Measurements from ENCODE around the gene NUMB.
A peak's percentile ranks its signal among the peaks of the same experiment; 100 is the strongest.

Gene NUMB

DNA sequence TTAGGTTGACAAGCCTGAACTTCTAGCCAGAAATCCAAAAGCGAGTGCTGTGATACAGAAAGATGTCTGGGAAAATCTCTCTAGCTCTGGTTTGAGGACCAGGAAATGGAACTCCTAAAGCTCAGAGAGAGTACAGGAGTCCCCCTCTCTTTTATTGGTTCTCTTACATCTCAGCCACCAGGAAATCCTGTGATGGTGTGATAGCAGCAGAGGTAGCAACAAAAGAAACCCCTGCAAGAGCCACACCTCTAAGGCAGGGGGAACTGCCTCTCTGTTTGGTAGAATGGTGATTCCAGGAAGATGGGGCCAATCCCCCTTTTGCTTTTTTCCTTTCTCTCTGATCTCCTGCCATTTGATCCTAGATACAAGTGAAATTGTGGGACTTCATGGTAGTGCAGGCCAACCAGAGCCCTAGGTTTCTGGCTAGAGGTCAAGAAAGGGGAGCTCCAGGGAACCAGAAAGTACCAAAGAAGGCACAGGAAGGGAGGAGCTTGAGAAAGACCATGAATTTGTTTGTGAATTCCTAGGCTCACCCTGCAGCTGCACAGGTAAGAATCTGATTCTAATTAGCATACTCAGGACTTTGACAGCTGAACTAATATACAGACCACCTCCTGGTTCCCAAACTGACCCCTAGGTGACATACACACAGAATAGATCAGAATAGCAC is 132.6 kb downstream of the NUMB start:
- H3K27ac ChIP-seq (ENCODE audit: insufficient read depth in 1 of 2, low read depth in 1 of 2, low read length in 2 of 2, poor library complexity in 1 of 2, severe bottlenecking in 2 of 2), result no peak overlapping the region
- H3K4me3 ChIP-seq (ENCODE audit: control insufficient read depth in 1 of 7, extremely low read depth in 1 of 7, insufficient read depth in 4 of 7, low read depth in 2 of 7, low read length in 6 of 7), result no peak overlapping the region

GRCh38 chr14:73325063-73325462 is 133.3 kb downstream of the NUMB start:
- no peak overlapping the region for H3K27ac ChIP-seq (ENCODE audit: insufficient read depth in 1 of 2, low read depth in 1 of 2, low read length in 2 of 2, poor library complexity in 1 of 2, severe bottlenecking in 2 of 2)
- WGBS (ENCODE audit: insufficient coverage), result no CpG with 5 or more reads among the region's 1 CpG
- ChIA-PET POLR2A (no interaction called here), CTCF (interaction anchor here (1.3 kb wide), 1 partner anchor 11 kb away, joined by 4 read pairs; no protein-coding TSS in a partner anchor)
- no peaks in the 10 kb centered on the region for H3K9me3 ChIP-seq (ENCODE audit: control extremely low read depth in 1 of 5, control insufficient read depth in 4 of 5, insufficient read depth in 2 of 5, low read depth in 1 of 5, low read length in 4 of 5)
- H3K4me1 ChIP-seq (ENCODE audit: control extremely low read depth in 1 of 4, control insufficient read depth in 4 of 4, insufficient read depth in 4 of 4, low read length in 3 of 4), result peaks cover 0 to 7% (median 5%) of the 10 kb centered on the region in 4 experiments
- no peaks in the 10 kb centered on the region for H3K27me3 ChIP-seq (replicated peaks in 2 of 5; ENCODE audit: control insufficient read depth in 4 of 5, insufficient read depth in 5 of 5, low read length in 4 of 5)
- H3K4me3 ChIP-seq (ENCODE audit: control insufficient read depth in 1 of 7, extremely low read depth in 1 of 7, insufficient read depth in 4 of 7, low read depth in 2 of 7, low read length in 6 of 7), result no peak overlapping the region
- peaks cover 0 to 6% (median 3%) of the 10 kb centered on the region in 4 experiments for H3K36me3 ChIP-seq (ENCODE audit: control insufficient read depth in 4 of 4, insufficient read depth in 4 of 4, low read length in 3 of 4)
- DNase-seq, result no peak

More for the DNA sequence above, 132.6 kb downstream of the NUMB start:
- Histone ChIP-seq H3K27me3 (replicated peaks in 2 of 5; ENCODE audit: control insufficient read depth in 4 of 5, insufficient read depth in 5 of 5, low read length in 4 of 5) (no peaks in the 10 kb centered on the region), H3K9me3 (ENCODE audit: control extremely low read depth in 1 of 5, control insufficient read depth in 4 of 5, insufficient read depth in 2 of 5, low read depth in 1 of 5, low read length in 4 of 5) (no peaks in the 10 kb centered on the region), H3K36me3 (ENCODE audit: control insufficient read depth in 4 of 4, insufficient read depth in 4 of 4, low read length in 3 of 4) (peaks cover 0 to 6% (median 3%) of the 10 kb centered on the region in 4 experiments), H3K4me1 (ENCODE audit: control extremely low read depth in 1 of 4, control insufficient read depth in 4 of 4, insufficient read depth in 4 of 4, low read length in 3 of 4) (peaks cover 0 to 7% (median 5%) of the 10 kb centered on the region in 4 experiments)
- DNase-seq, result peak in 1 of 3 donors; percentile 1
- 100% methylated on average over 1 of the region's 1 CpG for WGBS (ENCODE audit: insufficient coverage)
- ChIA-PET CTCF (interaction anchor here (1.2 to 1.3 kb wide), 2 partner anchors 11 to 31 kb away, joined by 3 to 4 read pairs; no protein-coding TSS in a partner anchor), POLR2A (no interaction called here)

DNA sequence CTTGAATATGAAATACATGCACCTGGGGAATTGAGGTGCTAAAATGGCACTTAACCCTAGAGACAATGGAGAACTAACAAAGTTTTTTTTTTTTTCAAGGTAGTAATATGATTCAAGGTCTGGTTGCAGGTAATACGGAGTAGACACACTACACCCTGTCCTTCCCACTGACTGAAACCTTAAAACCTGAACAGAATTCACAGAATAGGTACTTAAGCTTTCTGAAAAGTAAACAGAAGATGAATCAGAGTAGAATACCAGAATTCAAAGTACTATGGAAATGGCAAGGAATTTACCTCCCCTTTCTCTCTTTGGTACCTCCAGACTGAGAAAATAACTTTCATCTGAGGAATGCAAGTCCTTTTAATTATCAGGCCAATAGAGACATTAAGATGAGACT is 133.8 kb downstream of the NUMB start:
- DNase-seq, result no peak
- CTCF ChIA-PET, result interaction anchor here (1.3 kb wide), 1 partner anchor 10 kb away, joined by 4 read pairs; no protein-coding TSS in a partner anchor
- POLR2A ChIA-PET, result no interaction called here
- no peak overlapping the region for H3K4me3 ChIP-seq (ENCODE audit: control insufficient read depth in 1 of 7, extremely low read depth in 1 of 7, insufficient read depth in 4 of 7, low read depth in 2 of 7, low read length in 6 of 7)
- no peaks in the 10 kb centered on the region for H3K9me3 ChIP-seq (ENCODE audit: control extremely low read depth in 1 of 5, control insufficient read depth in 4 of 5, insufficient read depth in 2 of 5, low read depth in 1 of 5, low read length in 4 of 5)
- H3K27ac ChIP-seq (ENCODE audit: insufficient read depth in 1 of 2, low read depth in 1 of 2, low read length in 2 of 2, poor library complexity in 1 of 2, severe bottlenecking in 2 of 2), result no peak overlapping the region
- peaks cover 0 to 6% (median 5%) of the 10 kb centered on the region in 4 experiments for H3K36me3 ChIP-seq (ENCODE audit: control insufficient read depth in 4 of 4, insufficient read depth in 4 of 4, low read length in 3 of 4)
- no peaks in the 10 kb centered on the region for H3K27me3 ChIP-seq (replicated peaks in 2 of 5; ENCODE audit: control insufficient read depth in 4 of 5, insufficient read depth in 5 of 5, low read length in 4 of 5)
- peaks cover 0 to 7% (median 5%) of the 10 kb centered on the region in 4 experiments for H3K4me1 ChIP-seq (ENCODE audit: control extremely low read depth in 1 of 4, control insufficient read depth in 4 of 4, insufficient read depth in 4 of 4, low read length in 3 of 4)
- WGBS (ENCODE audit: insufficient coverage), result no CpG with 5 or more reads among the region's 1 CpG

GRCh38 chr14:73323896-73324399 is 134.4 kb downstream of the NUMB start:
- Histone ChIP-seq H3K36me3 (ENCODE audit: control insufficient read depth in 4 of 4, insufficient read depth in 4 of 4, low read length in 3 of 4) (peaks cover 0 to 6% (median 5%) of the 10 kb centered on the region in 4 experiments), H3K4me3 (ENCODE audit: control insufficient read depth in 1 of 7, extremely low read depth in 1 of 7, insufficient read depth in 4 of 7, low read depth in 2 of 7, low read length in 6 of 7) (no peak overlapping the region), H3K27me3 (replicated peaks in 2 of 5; ENCODE audit: control insufficient read depth in 4 of 5, insufficient read depth in 5 of 5, low read length in 4 of 5) (no peaks in the 10 kb centered on the region), H3K9me3 (ENCODE audit: control extremely low read depth in 1 of 5, control insufficient read depth in 4 of 5, insufficient read depth in 2 of 5, low read depth in 1 of 5, low read length in 4 of 5) (no peaks in the 10 kb centered on the region), H3K4me1 (ENCODE audit: control extremely low read depth in 1 of 4, control insufficient read depth in 4 of 4, insufficient read depth in 4 of 4, low read length in 3 of 4) (peaks cover 0 to 7% (median 5%) of the 10 kb centered on the region in 4 experiments), H3K27ac (ENCODE audit: insufficient read depth in 1 of 2, low read depth in 1 of 2, low read length in 2 of 2, poor library complexity in 1 of 2, severe bottlenecking in 2 of 2) (no peak overlapping the region)
- no peak for DNase-seq
- CTCF ChIA-PET, result no interaction called here
- WGBS (ENCODE audit: insufficient coverage), result 77% methylated on average over 2 of the region's 3 CpGs
- POLR2A ChIA-PET, result no interaction called here

GRCh38 chr14:73313151-73313550 is 145.2 kb downstream of the NUMB start:
- WGBS (ENCODE audit: insufficient coverage), result 100% methylated on average over 1 of the region's 4 CpGs
- POLR2A ChIA-PET, result no interaction called here
- Histone ChIP-seq H3K27ac (ENCODE audit: insufficient read depth in 1 of 2, low read depth in 1 of 2, low read length in 2 of 2, poor library complexity in 1 of 2, severe bottlenecking in 2 of 2) (no peak overlapping the region), H3K27me3 (replicated peaks in 2 of 5; ENCODE audit: control insufficient read depth in 4 of 5, insufficient read depth in 5 of 5, low read length in 4 of 5) (peaks cover 0 to 1% (median 0%) of the 10 kb centered on the region in 5 experiments), H3K9me3 (ENCODE audit: control extremely low read depth in 1 of 5, control insufficient read depth in 4 of 5, insufficient read depth in 2 of 5, low read depth in 1 of 5, low read length in 4 of 5) (no peaks in the 10 kb centered on the region), H3K4me1 (ENCODE audit: control extremely low read depth in 1 of 4, control insufficient read depth in 4 of 4, insufficient read depth in 4 of 4, low read length in 3 of 4) (peaks cover 8 to 23% (median 19%) of the 10 kb centered on the region in 4 experiments), H3K36me3 (ENCODE audit: control insufficient read depth in 4 of 4, insufficient read depth in 4 of 4, low read length in 3 of 4) (peaks cover 0 to 9% (median 5%) of the 10 kb centered on the region in 4 experiments), H3K4me3 (ENCODE audit: control insufficient read depth in 1 of 7, extremely low read depth in 1 of 7, insufficient read depth in 4 of 7, low read depth in 2 of 7, low read length in 6 of 7) (no peak overlapping the region)
- DNase-seq, result peak in 1 of 3 donors; percentile 42
- CTCF ChIA-PET, result no interaction called here

- no peaks in the 10 kb centered on the region for H3K9me3 ChIP-seq (ENCODE audit: control extremely low read depth in 1 of 5, control insufficient read depth in 4 of 5, insufficient read depth in 2 of 5, low read depth in 1 of 5, low read length in 4 of 5)
- peaks cover 0 to 9% (median 5%) of the 10 kb centered on the region in 4 experiments for H3K36me3 ChIP-seq (ENCODE audit: control insufficient read depth in 4 of 4, insufficient read depth in 4 of 4, low read length in 3 of 4)
- DNase-seq, result no peak
- peaks cover 0 to 1% (median 0%) of the 10 kb centered on the region in 5 experiments for H3K27me3 ChIP-seq (replicated peaks in 2 of 5; ENCODE audit: control insufficient read depth in 4 of 5, insufficient read depth in 5 of 5, low read length in 4 of 5)
- ChIA-PET POLR2A (no interaction called here), CTCF (no interaction called here)
- no peak overlapping the region for H3K27ac ChIP-seq (ENCODE audit: insufficient read depth in 1 of 2, low read depth in 1 of 2, low read length in 2 of 2, poor library complexity in 1 of 2, severe bottlenecking in 2 of 2)
- no CpG with 5 or more reads among the region's 3 CpGs for WGBS (ENCODE audit: insufficient coverage)
- no peak overlapping the region for H3K4me3 ChIP-seq (ENCODE audit: control insufficient read depth in 1 of 7, extremely low read depth in 1 of 7, insufficient read depth in 4 of 7, low read depth in 2 of 7, low read length in 6 of 7)
- H3K4me1 ChIP-seq (ENCODE audit: control extremely low read depth in 1 of 4, control insufficient read depth in 4 of 4, insufficient read depth in 4 of 4, low read length in 3 of 4), result peaks cover 8 to 23% (median 19%) of the 10 kb centered on the region in 4 experiments
Observed at GRCh38 chr14:73312687-73313086, 145.7 kb downstream of the NUMB start.

DNA sequence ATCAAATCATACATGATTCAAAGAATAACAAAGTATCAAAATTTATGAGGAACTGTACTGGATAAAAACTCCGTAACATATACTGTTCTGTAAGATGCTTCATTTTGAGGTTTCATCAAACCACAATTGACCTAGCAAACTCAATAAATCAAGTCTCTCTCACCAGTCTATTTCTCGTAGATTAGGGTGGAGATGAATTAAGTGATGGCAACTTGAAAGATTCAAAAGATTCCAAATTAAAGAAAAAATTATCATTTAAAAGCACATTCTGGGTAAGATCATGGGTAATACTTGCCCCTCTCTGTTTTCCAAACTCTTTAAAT is 146.7 kb downstream of the NUMB start:
- Histone ChIP-seq H3K9me3 (ENCODE audit: control extremely low read depth in 1 of 5, control insufficient read depth in 4 of 5, insufficient read depth in 2 of 5, low read depth in 1 of 5, low read length in 4 of 5) (no peaks in the 10 kb centered on the region), H3K27ac (ENCODE audit: insufficient read depth in 1 of 2, low read depth in 1 of 2, low read length in 2 of 2, poor library complexity in 1 of 2, severe bottlenecking in 2 of 2) (peak overlapping the region in 1 of 2 experiments; percentile 61), H3K4me3 (ENCODE audit: control insufficient read depth in 1 of 7, extremely low read depth in 1 of 7, insufficient read depth in 4 of 7, low read depth in 2 of 7, low read length in 6 of 7) (peak overlapping the region in 3 of 7 experiments; percentile 28 to 39 (median 34)), H3K36me3 (ENCODE audit: control insufficient read depth in 4 of 4, insufficient read depth in 4 of 4, low read length in 3 of 4) (peaks cover 0 to 4% (median 4%) of the 10 kb centered on the region in 4 experiments), H3K4me1 (ENCODE audit: control extremely low read depth in 1 of 4, control insufficient read depth in 4 of 4, insufficient read depth in 4 of 4, low read length in 3 of 4) (peaks cover 8 to 23% (median 19%) of the 10 kb centered on the region in 4 experiments), H3K27me3 (replicated peaks in 2 of 5; ENCODE audit: control insufficient read depth in 4 of 5, insufficient read depth in 5 of 5, low read length in 4 of 5) (peaks cover 0 to 1% (median 0%) of the 10 kb centered on the region in 5 experiments)
- CTCF ChIA-PET, result interaction anchor here (1.3 kb wide), 1 partner anchor 158 kb away, joined by 3 read pairs; no protein-coding TSS in a partner anchor
- POLR2A ChIA-PET, result no interaction called here
- DNase-seq, result peak in 1 of 3 donors; percentile 78
- WGBS (ENCODE audit: insufficient coverage), result no CpG with 5 or more reads among the region's 2 CpGs
